Activated naive CD8-positive, alpha-beta T cell treated with anti-CD3 and anti-CD28 coated beads, Interleukin-2, amount 50 U/mL, for 24 hours (primary cell): Measurements from ENCODE around the gene AMMECR1.
"Not testable (repeated sequence)": the region's sequence is repeated elsewhere in the genome, so short reads cannot be mapped to it uniquely, and the experiment has no call there.

Experiments
- ATAC-seq: fragments of 150-1000 bp; cut with Tn5 transposase; one replicate; pipeline ENCODE4 v1.10.0; 2021
- DNase-seq: peaks from one replicate; pipeline ENCODE4 v3.0.0; 2021
- H3K27ac Mint-ChIP-seq: one replicate; pipeline ENCODE4 v1.8.0; 2021; ENCODE audit warnings: mild to moderate bottlenecking, mixed read lengths
- H3K27me3 Mint-ChIP-seq: one replicate; pipeline ENCODE4 v1.8.0; 2021; ENCODE audit warnings: mixed read lengths
- H3K36me3 Mint-ChIP-seq: one replicate; pipeline ENCODE4 v1.8.0; 2021; ENCODE audit warnings: low read depth, mixed read lengths
- H3K4me1 Mint-ChIP-seq: one replicate; pipeline ENCODE4 v1.8.0; 2021; ENCODE audit warnings: mixed read lengths
- H3K4me3 Mint-ChIP-seq: one replicate; pipeline ENCODE4 v1.8.0; 2021; ENCODE audit warnings: mild to moderate bottlenecking, moderate library complexity, mixed read lengths
- H3K9me3 Mint-ChIP-seq: one replicate; pipeline ENCODE4 v1.8.0; 2021; ENCODE audit warnings: mixed read lengths

Gene AMMECR1

DNA sequence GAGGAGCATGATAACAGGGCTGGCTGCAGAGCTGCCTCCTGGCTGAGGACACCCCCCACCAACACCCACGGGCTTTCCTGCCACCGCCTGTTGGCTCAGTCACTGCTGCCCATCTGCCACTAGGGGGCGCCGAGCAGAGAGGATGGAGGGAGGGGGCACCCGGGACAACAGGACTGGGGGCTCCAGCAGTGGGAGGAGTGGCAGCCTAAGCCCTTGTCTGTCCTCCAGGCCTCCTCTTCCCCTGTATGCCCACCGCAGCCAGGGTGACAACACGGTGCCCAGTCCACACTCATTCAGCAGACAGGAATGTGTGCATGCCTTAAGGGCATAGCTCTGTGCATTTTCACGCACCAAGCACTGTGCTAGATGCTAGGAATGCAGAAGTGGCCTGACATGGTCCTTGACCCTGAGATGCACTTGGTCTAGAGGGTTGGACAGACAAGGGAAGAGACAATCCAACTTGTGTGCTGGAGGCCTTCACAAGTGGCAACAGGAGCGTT, 149.9 kb downstream of the AMMECR1 start:
- no peak overlapping the region for H3K4me3 Mint-ChIP-seq
- no peaks in the 10 kb centered on the region for H3K27me3 Mint-ChIP-seq
- DNase-seq (peak; percentile 50), ATAC-seq (no peak)
- H3K4me1 Mint-ChIP-seq, result peaks cover 2% of the 10 kb centered on the region
- no peaks in the 10 kb centered on the region for H3K9me3 Mint-ChIP-seq
- H3K27ac Mint-ChIP-seq, result no peak overlapping the region
- no peaks in the 10 kb centered on the region for H3K36me3 Mint-ChIP-seq

DNA sequence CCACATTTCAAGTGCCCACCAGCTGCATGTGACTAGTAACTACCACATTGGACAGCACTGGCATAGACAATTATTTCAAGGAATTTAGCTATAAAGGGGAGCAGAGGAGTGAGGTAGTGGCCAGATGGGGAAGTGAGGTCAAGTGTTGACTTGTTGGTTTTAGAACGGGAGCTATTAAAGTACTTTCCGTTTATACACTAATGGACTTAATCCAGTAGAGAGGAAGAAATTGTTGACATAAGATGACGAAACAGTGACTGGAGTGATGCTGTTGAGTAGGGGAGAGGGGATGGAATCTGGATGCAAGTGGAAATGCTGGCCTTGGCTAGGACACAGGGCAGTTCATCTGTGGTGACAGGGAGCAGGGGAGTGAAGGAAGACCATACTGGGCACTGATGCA, 154.4 kb downstream of the AMMECR1 start:
- DNase-seq, result no peak
- H3K9me3 Mint-ChIP-seq, result no peaks in the 10 kb centered on the region
- no peaks in the 10 kb centered on the region for H3K36me3 Mint-ChIP-seq
- H3K27ac Mint-ChIP-seq, result no peak overlapping the region
- H3K4me3 Mint-ChIP-seq, result no peak overlapping the region
- H3K4me1 Mint-ChIP-seq, result peaks cover 12% of the 10 kb centered on the region
- no peak for ATAC-seq
- no peaks in the 10 kb centered on the region for H3K27me3 Mint-ChIP-seq

DNA sequence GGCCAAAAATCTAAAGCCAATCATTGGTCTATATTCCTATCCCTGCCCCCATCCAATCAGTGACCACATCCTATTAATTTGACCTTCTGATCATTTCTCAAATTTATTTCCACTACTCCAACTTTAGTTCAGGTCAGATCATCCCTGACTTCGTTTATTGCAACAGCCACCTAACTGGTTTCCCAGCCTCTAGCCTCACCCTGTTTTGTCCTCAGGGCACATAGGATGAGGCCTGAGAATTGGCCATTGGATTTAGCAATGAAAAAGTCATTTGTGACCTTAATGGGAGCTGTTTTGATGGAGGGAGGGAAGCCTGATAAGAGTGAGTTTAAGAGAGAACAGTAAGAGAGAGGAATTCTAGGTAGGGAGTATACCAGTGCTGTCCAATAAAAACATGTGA, 155.0 kb downstream of the AMMECR1 start:
- Mint-ChIP-seq H3K27me3 (no peaks in the 10 kb centered on the region), H3K9me3 (no peaks in the 10 kb centered on the region), H3K4me1 (peaks cover 12% of the 10 kb centered on the region), H3K4me3 (no peak overlapping the region), H3K27ac (no peak overlapping the region), H3K36me3 (no peaks in the 10 kb centered on the region)
- no peak for DNase-seq
- ATAC-seq, result no peak

DNA sequence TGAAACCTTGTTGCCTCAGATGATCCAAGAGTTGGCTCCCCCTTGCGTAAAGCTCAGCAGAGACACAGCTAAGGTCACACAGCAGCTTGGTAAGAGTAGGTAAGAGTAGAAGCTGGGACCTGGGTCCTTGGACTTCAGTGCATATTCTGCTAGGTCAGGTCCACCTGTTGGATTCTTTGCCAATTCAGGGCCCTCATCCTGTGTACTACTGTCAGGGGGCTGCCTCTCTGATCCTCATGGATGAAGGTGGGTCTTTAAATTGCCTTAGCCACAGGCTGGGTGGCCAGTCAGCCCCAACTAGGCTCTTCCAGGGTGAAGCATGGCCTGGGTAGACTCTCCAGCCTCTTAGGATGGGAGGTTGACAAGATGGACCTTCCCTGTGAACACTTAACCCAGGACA, 155.8 kb downstream of the AMMECR1 start:
- no peaks in the 10 kb centered on the region for H3K9me3 Mint-ChIP-seq
- H3K27me3 Mint-ChIP-seq, result no peaks in the 10 kb centered on the region
- H3K36me3 Mint-ChIP-seq, result no peaks in the 10 kb centered on the region
- ATAC-seq (no peak), DNase-seq (no peak)
- H3K4me1 Mint-ChIP-seq, result peaks cover 12% of the 10 kb centered on the region
- no peak overlapping the region for H3K4me3 Mint-ChIP-seq
- H3K27ac Mint-ChIP-seq, result no peak overlapping the region

DNA sequence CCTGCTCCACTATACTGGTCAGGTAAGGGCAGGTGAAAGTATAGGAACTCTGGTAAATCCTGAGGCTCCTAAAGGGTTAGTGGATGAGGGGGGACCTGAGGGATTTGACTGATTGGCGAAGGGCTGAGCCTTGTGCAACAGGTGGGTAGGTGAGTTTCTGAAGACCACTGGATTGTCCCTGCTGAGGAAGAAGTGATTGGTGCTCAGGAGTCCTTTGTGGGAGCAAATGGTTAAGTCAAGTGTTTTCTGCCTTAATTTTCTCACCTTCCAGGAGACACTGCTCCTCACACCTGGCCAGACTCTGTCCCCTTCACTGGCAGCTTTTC, 156.6 kb downstream of the AMMECR1 start:
- Mint-ChIP-seq H3K27me3 (no peaks in the 10 kb centered on the region), H3K9me3 (no peaks in the 10 kb centered on the region), H3K4me1 (peaks cover 12% of the 10 kb centered on the region), H3K4me3 (no peak overlapping the region), H3K27ac (no peak overlapping the region), H3K36me3 (no peaks in the 10 kb centered on the region)
- ATAC-seq (no peak), DNase-seq (no peak)

DNA sequence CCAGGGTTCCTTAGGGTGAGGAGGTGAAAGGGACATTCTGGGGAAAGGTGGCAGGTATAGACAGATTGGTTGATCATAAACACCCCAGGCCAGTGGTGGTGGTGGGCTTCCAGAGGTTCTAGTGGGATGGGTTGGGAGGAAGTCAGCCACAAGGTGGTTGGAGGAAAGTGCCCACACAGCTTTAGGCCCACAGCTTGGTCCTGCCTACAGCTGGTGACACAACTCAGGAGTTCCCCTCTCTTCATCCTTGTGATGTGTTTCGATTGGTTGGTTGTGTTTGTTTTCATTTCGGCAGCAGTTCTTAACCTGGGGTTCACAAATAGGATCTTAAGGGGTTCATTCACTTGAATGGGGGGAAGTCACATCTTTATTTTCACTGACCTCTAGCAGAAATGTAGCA, 158.0 kb downstream of the AMMECR1 start:
- Mint-ChIP-seq H3K36me3 (no peaks in the 10 kb centered on the region), H3K4me1 (peaks cover 12% of the 10 kb centered on the region), H3K4me3 (no peak overlapping the region), H3K9me3 (no peaks in the 10 kb centered on the region), H3K27me3 (no peaks in the 10 kb centered on the region), H3K27ac (no peak overlapping the region)
- ATAC-seq (no peak), DNase-seq (no peak)

DNA sequence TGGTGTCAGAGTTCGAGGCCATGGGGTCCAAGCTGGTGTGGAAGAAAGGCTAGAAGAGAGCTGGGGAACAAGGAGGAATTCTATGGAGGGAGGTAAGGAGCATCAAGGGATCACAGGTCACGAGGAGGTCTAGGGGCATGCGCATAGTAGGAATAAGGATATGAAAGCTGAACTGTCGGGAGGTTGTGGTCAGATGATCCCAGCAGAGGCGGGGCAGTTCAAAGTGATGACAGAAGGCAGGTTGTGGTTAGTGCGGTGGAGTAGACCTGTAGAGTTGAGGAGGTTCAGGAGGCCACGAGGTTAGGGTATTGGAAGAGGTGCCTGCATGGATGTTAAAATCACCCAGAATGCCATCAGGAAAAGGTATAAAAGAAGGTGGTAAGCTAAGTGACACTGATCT, 158.7 kb downstream of the AMMECR1 start:
- no peak for ATAC-seq
- Mint-ChIP-seq H3K27ac (peak overlapping the region; percentile 7), H3K4me1 (peaks cover 12% of the 10 kb centered on the region), H3K27me3 (no peaks in the 10 kb centered on the region), H3K36me3 (no peaks in the 10 kb centered on the region), H3K9me3 (no peaks in the 10 kb centered on the region), H3K4me3 (no peak overlapping the region)
- no peak for DNase-seq

DNA sequence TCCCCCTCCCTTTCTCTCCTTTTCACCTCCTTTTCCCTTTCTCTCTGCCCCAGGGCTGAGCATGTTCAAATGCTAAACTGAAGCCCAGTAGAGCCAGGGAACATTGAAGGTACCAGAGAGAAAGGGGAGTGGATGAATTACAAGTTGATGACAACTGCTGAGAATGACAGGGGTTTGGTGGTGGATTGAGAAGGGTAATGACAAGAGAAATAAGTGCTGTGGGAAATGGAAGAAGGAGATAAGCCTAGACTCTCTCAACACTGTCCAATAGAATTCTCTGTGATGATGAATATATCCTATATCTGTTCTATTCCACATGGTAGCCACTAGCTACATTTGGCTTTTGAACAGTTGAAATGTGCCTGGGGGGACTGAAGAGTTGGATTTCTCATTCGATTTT, 160.4 kb downstream of the AMMECR1 start:
- H3K9me3 Mint-ChIP-seq, result no peaks in the 10 kb centered on the region
- DNase-seq (no peak), ATAC-seq (no peak)
- H3K4me1 Mint-ChIP-seq, result peaks cover 12% of the 10 kb centered on the region
- no peaks in the 10 kb centered on the region for H3K27me3 Mint-ChIP-seq
- H3K4me3 Mint-ChIP-seq, result no peak overlapping the region
- no peaks in the 10 kb centered on the region for H3K36me3 Mint-ChIP-seq
- H3K27ac Mint-ChIP-seq, result no peak overlapping the region

DNA sequence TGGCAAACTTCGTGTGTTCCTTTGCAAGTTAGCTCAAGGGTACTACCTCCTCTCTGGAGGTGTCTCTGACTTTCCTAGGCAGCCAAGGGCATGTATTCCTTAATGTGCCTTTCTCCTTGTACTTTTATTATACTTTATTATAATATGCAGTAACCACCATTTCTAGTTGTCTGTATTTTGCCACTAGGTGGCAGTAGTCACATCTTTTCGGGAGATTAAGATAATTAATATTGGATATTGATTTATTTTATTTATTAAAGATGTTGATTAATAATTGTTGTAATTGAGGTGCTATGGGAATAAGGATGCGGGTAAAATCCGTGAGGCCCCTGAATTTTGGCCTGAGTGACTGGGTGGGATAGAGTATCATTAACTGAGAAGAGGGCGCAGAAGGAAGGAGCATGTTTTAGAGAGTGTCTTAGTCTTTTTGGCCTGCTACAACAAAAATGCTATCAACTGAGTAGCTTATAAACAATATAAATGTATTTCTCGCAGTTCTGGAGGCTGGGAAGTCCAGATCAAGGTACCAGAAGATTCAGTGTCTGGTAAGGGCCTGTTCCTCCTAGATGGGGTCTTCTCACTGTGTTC, 161.6 kb downstream of the AMMECR1 start:
- DNase-seq (no peak), ATAC-seq (no peak)
- Mint-ChIP-seq H3K27me3 (no peaks in the 10 kb centered on the region), H3K27ac (no peak overlapping the region), H3K36me3 (no peaks in the 10 kb centered on the region), H3K4me3 (no peak overlapping the region), H3K4me1 (peaks cover 12% of the 10 kb centered on the region), H3K9me3 (no peaks in the 10 kb centered on the region)

DNA sequence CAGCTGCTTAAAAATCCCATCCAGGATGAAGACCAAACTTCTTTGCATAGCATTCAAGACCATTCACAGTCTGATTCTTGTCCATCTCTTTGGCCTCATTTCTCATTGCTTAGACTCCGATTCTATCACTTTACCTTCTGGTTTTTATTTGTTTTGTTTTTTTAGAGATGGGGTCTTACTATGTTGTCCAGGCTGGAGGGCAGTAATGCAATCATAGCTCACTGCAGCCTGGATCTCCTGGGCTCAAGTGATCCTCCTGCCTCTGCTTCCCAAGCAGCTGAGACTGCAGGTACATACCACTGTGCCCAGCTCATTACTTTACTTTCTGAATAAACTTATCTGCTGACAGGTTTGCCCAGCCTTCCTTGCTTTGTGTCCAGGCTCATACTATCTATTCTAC, 162.1 kb downstream of the AMMECR1 start:
- Mint-ChIP-seq H3K27me3 (no peaks in the 10 kb centered on the region), H3K27ac (no peak overlapping the region), H3K9me3 (no peaks in the 10 kb centered on the region), H3K36me3 (no peaks in the 10 kb centered on the region), H3K4me3 (no peak overlapping the region), H3K4me1 (peaks cover 12% of the 10 kb centered on the region)
- DNase-seq (no peak), ATAC-seq (no peak)

DNA sequence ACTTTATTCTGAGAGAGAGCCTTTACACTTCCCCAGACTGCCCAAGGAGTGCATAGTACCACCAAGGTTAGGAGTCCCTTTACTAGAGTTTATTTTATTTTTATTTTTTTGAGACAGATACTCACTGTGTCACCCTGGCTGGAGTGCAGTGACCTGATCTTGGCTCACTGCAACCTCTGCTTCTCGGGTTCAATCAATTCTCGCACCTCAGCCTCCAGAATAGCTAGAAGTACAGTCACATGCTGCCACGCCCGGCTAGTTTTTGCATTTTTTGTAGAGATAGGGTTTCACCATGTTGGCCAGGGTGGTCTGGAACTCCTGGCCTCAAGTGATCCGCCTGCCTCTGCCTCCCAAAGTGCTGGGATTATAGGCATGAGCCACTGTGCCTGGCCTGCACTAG, 163.6 kb downstream of the AMMECR1 start:
- not testable (repeated sequence) for H3K9me3 Mint-ChIP-seq, H3K4me3 Mint-ChIP-seq, H3K4me1 Mint-ChIP-seq, DNase-seq, ATAC-seq, H3K27me3 Mint-ChIP-seq, H3K27ac Mint-ChIP-seq, H3K36me3 Mint-ChIP-seq

DNA sequence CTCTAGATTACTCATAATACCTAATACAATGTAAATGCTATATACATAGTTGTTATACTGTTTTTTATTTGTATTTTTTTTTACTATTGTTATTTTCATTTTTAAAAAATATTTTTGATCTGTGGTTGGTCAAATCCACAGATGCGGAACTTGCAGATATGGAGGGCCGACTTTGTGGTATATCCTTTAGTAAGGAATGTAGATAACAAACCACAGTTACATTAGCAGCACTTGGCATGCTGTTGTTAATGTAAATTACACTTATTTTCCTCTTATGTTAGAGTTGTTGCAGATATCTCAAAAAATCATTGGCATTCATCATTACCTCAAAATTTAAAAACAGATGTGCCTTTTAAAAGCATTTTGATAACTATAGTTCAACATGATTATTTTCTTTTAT, 164.0 kb downstream of the AMMECR1 start:
- H3K4me1 Mint-ChIP-seq, result no peaks in the 10 kb centered on the region
- no peak overlapping the region for H3K4me3 Mint-ChIP-seq
- no peaks in the 10 kb centered on the region for H3K27me3 Mint-ChIP-seq
- no peak for ATAC-seq
- H3K27ac Mint-ChIP-seq, result no peak overlapping the region
- H3K9me3 Mint-ChIP-seq, result no peaks in the 10 kb centered on the region
- no peaks in the 10 kb centered on the region for H3K36me3 Mint-ChIP-seq
- no peak for DNase-seq

DNA sequence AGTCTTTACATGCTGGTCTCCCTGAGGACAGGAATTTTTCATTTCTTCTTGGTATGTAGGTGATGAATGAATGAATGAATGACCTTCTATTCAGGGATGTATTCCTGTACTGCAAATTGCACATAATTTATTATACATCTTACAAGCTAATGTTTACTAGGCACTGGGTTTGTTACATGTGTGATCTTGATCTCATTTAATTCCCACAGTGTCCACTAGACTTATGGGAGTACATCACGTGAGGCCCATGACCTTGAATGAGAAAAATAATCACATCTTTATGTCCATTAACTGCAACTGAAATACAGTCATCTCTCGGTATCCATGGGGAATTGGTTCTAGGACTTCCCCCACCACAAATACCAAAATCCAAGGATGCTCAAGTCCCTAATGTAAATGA, 164.6 kb downstream of the AMMECR1 start:
- H3K27me3 Mint-ChIP-seq, result no peaks in the 10 kb centered on the region
- DNase-seq (no peak), ATAC-seq (no peak)
- no peaks in the 10 kb centered on the region for H3K9me3 Mint-ChIP-seq
- H3K4me1 Mint-ChIP-seq, result no peaks in the 10 kb centered on the region
- H3K36me3 Mint-ChIP-seq, result no peaks in the 10 kb centered on the region
- no peak overlapping the region for H3K27ac Mint-ChIP-seq
- H3K4me3 Mint-ChIP-seq, result no peak overlapping the region

DNA sequence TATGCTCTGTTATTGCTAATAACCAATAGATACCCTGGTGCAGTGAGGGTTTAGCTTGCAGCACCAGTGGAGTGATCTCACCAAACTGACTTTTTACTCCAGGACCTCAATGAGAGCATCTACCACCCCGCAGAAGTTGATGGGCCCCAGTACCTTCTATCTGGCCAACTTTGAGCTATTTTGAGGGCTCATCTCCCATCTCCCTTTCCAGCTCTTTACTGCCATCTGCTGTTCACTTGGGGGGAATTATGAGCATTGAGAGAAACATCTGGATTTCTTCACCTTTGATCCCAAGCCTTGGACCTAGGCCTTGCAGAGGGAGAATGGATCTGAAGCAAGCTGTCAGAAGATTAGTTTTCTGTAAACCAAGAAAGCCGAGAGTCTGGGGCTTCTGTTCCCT, 171.4 kb downstream of the AMMECR1 start:
- Mint-ChIP-seq H3K9me3 (no peaks in the 10 kb centered on the region), H3K4me3 (no peak overlapping the region), H3K36me3 (no peaks in the 10 kb centered on the region), H3K27ac (no peak overlapping the region), H3K27me3 (no peaks in the 10 kb centered on the region), H3K4me1 (peaks cover 3% of the 10 kb centered on the region)
- ATAC-seq, result peak; percentile 46
- peak; percentile 15 for DNase-seq

DNA sequence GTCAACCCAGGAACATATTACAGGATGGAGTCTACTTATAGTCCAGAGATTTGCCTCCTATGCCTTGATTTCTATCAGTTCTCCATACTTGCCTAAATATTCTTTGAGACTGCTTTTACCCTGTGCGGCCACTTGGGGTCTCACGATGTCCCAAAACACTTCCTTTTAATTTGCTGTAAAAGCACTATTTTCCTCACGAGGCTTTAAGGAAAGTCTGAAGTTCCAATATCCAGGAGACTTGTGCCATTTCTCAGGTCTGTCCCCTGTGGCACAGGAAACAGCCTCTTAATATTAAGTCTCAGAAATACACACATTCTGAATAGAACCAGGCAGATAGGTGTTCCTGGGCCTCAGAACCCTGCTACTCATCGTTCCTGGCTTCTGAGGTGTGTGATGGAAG, 172.0 kb downstream of the AMMECR1 start:
- no peak for ATAC-seq
- Mint-ChIP-seq H3K36me3 (peaks cover 3% of the 10 kb centered on the region), H3K4me3 (no peak overlapping the region), H3K9me3 (no peaks in the 10 kb centered on the region), H3K27me3 (no peaks in the 10 kb centered on the region), H3K4me1 (peaks cover 3% of the 10 kb centered on the region), H3K27ac (no peak overlapping the region)
- DNase-seq, result peak; percentile 7

DNA sequence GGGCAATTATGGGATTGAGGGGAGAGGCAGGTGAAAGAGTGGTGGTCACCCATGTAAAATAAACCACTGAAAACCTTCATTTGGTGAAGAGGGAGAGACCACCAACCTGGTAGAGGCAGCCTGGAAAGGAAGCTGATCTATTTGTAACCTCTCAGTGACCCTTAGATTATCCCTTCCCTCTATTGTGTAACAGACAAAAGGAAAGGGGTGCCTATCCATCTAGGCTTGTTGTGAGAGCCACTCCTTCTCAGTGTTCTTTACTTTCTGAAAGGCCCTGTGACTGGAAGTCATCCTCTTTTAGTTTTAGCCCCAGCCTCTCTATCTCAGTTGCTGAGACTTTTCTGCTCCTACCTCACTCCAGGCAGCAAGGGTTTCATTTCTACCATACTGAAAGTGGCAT, 172.6 kb downstream of the AMMECR1 start:
- DNase-seq (no peak), ATAC-seq (no peak)
- Mint-ChIP-seq H3K27me3 (no peaks in the 10 kb centered on the region), H3K4me3 (no peak overlapping the region), H3K4me1 (peaks cover 3% of the 10 kb centered on the region), H3K36me3 (peaks cover 3% of the 10 kb centered on the region), H3K9me3 (no peaks in the 10 kb centered on the region), H3K27ac (no peak overlapping the region)
